PC-3 (cell line): ENCODE results near the gene UMAD1. TPM values are rescaled to one million over a fixed set of nuclear protein-coding genes. Genes with fewer than 3 reads are reported as not detected.

ENCODE experiments used
- ATAC-seq: fragments of 200-7000 bp; cut with Tn5 transposase; 2 replicates; pipeline ENCODE4 v1.9.1; 2020; ENCODE audit warnings: mild to moderate bottlenecking, moderate library complexity
- BruUV-seq: library from RNA; stranded (reverse); fragments of 400-500 nt; replicated peaks from 2 replicates; lab custom pipeline; 2021; lab: Mats Ljungman, UMichigan
- CTCF ChIA-PET: fragments of 300-600 bp; sonication (Branson Sonifier 250); formaldehyde crosslinking; loops from one replicate; lab custom pipeline; 2022; ENCODE audit warnings: antibody characterized with exemption; lab: Charles Lee
- POLR2A ChIA-PET: fragments of 300-600 bp; sonication (Branson Sonifier 250); formaldehyde crosslinking; loops from one replicate; lab custom pipeline; 2022; ENCODE audit warnings: antibody characterized with exemption; ENCODE audit not compliant: unreplicated experiment; lab: Charles Lee
- DNase-seq: peaks from one replicate; pipeline ENCODE4 v3.0.0-alpha.2; 2015
- H2AFZ ChIP-seq: fragments of 300-600 bp; sonication (generic); 2 replicates; pipeline ENCODE4 v1.6.0; 2016; ENCODE audit warnings: antibody characterized with exemption, low read length
- H3F3A ChIP-seq: fragments of 300-600 bp; sonication (generic); one replicate; pipeline ENCODE4 v1.6.0; 2017; ENCODE audit warnings: antibody characterized with exemption, low read length, control low read depth, mild to moderate bottlenecking; ENCODE audit not compliant: unreplicated experiment
- H3K27ac ChIP-seq: fragments of 300-600 bp; sonication (generic); 2 replicates; pipeline ENCODE4 v1.5.1; 2016; ENCODE audit warnings: mild to moderate bottlenecking, low read length
- H3K27me3 ChIP-seq: fragments of 300-600 bp; sonication (generic); 2 replicates; pipeline ENCODE4 v1.6.1; 2016; ENCODE audit warnings: low read length, mixed read lengths
- H3K36me3 ChIP-seq: fragments of 300-600 bp; sonication (generic); 2 replicates; pipeline ENCODE4 v1.6.1; 2016; ENCODE audit warnings: low read depth, mixed run types, low read length, mixed read lengths
- H3K4me1 ChIP-seq: fragments of 300-600 bp; sonication (generic); 2 replicates; pipeline ENCODE4 v1.5.1; 2016; ENCODE audit warnings: low read length; ENCODE audit not compliant: insufficient read depth
- H3K4me2 ChIP-seq: fragments of 300-600 bp; sonication (generic); 2 replicates; pipeline ENCODE4 v1.6.0; 2016; ENCODE audit warnings: low read length
- H3K4me3 ChIP-seq: fragments of 300-600 bp; sonication (generic); 2 replicates; pipeline ENCODE4 v1.5.1; 2016; ENCODE audit warnings: mild to moderate bottlenecking, low read length, mixed read lengths
- H3K79me2 ChIP-seq: fragments of 300-600 bp; sonication (generic); 2 replicates; pipeline ENCODE4 v1.6.1; 2017; ENCODE audit warnings: low read length, mixed read lengths
- H3K9ac ChIP-seq: fragments of 300-600 bp; sonication (generic); 2 replicates; pipeline ENCODE4 v1.6.0; 2016; ENCODE audit warnings: mild to moderate bottlenecking, low read length
- H3K9me2 ChIP-seq: fragments of 300-600 bp; sonication (generic); replicated peaks from 2 replicates; pipeline ENCODE4 v1.6.1; 2016; ENCODE audit warnings: mixed run types, low read length, mixed read lengths
- H3K9me3 ChIP-seq: fragments of 300-600 bp; sonication (generic); 2 replicates; pipeline ENCODE4 v1.6.1; 2016; ENCODE audit warnings: low read length, mixed read lengths
- H4K20me1 ChIP-seq: fragments of 300-600 bp; sonication (generic); 2 replicates; pipeline ENCODE4 v1.6.1; 2016; ENCODE audit warnings: low read length, mixed read lengths
- EZH2 ChIP-seq: fragments of 300-600 bp; sonication (generic); IDR thresholded peaks from one replicate; pipeline ENCODE4 v1.6.1; 2017; ENCODE audit warnings: antibody characterized with exemption, mild to moderate bottlenecking, low read length; ENCODE audit not compliant: unreplicated experiment
- EZH2phosphoT487 ChIP-seq: fragments of 300-600 bp; sonication (generic); IDR thresholded peaks from 2 replicates; pipeline ENCODE4 v1.6.1; 2018; ENCODE audit warnings: mild to moderate bottlenecking, antibody characterized with exemption, low read length, borderline replicate concordance
- intact Hi-C: fragments of 100-400 bp; cut with micrococcal nuclease; formaldehyde crosslinking; loops from 2 replicates; pipeline ENCODE4 v1.9.0; 2023
- total RNA-seq: library from RNA; depleted of rRNA; stranded (reverse); fragments of >200 nt; gene quantifications from 2 replicates; pipeline ENCODE4 v1.2.3, GENCODE V29; 2014
- TF ChIP-seq, protein P1 (sequence below): fragments of 300-600 bp; sonication (generic); conservative IDR thresholded peaks from 2 replicates; pipeline ENCODE4 v1.5.1; 2017; ENCODE audit warnings: antibody characterized with exemption, low read depth, mild to moderate bottlenecking, low read length

Gene UMAD1
- total RNA-seq, 1 experiment from 2014 or later = 8.9 TPM

DNA sequence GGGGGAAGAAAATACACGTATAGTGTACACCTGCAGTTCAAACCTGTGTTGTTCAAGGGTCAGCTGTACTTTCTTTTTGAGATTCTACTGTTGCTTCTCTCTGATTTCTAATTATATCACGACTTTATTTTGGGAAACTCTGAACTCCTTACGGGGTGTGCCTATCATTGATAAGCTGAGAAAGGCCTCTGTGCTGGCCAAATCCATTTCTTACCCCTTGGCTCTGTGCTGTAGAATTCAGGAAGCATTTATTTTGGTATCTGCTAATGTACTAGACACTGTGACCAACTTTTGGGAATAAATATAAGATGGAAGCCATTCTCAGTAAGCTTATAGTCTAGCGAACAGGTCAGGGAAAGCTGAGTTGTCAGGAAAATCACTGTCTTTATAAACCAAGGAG, 104.7 kb downstream of the UMAD1 start:
- no peaks in the 10 kb centered on the region for H3K36me3 ChIP-seq
- H3K27ac ChIP-seq = no peak overlapping the region
- H3K9me2 ChIP-seq = no peaks in the 10 kb centered on the region
- DNase-seq (no peak), ATAC-seq (no peak)
- no peaks in the 10 kb centered on the region for H3K9me3 ChIP-seq
- no peak overlapping the region for H3K9ac ChIP-seq
- no peaks in the 10 kb centered on the region for H3K27me3 ChIP-seq
- no peaks in the 10 kb centered on the region for H3K4me1 ChIP-seq
- no peaks in the 10 kb centered on the region for H3K79me2 ChIP-seq
- no peaks in the 10 kb centered on the region for H4K20me1 ChIP-seq
- TF ChIP-seq, protein P1, sequence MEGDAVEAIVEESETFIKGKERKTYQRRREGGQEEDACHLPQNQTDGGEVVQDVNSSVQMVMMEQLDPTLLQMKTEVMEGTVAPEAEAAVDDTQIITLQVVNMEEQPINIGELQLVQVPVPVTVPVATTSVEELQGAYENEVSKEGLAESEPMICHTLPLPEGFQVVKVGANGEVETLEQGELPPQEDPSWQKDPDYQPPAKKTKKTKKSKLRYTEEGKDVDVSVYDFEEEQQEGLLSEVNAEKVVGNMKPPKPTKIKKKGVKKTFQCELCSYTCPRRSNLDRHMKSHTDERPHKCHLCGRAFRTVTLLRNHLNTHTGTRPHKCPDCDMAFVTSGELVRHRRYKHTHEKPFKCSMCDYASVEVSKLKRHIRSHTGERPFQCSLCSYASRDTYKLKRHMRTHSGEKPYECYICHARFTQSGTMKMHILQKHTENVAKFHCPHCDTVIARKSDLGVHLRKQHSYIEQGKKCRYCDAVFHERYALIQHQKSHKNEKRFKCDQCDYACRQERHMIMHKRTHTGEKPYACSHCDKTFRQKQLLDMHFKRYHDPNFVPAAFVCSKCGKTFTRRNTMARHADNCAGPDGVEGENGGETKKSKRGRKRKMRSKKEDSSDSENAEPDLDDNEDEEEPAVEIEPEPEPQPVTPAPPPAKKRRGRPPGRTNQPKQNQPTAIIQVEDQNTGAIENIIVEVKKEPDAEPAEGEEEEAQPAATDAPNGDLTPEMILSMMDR = no peak
- TF ChIP-seq EZH2 = no peak
- TF ChIP-seq EZH2phosphoT487 = no peak
- POLR2A ChIA-PET = no interaction called here
- H2AFZ ChIP-seq = no peak overlapping the region
- H3F3A ChIP-seq = no peaks in the 10 kb centered on the region
- no peak overlapping the region for H3K4me2 ChIP-seq
- BruUV-seq = no TSS peak
- intact Hi-C loops = no loop called here
- H3K4me3 ChIP-seq = no peak overlapping the region
- CTCF ChIA-PET = no interaction called here

DNA sequence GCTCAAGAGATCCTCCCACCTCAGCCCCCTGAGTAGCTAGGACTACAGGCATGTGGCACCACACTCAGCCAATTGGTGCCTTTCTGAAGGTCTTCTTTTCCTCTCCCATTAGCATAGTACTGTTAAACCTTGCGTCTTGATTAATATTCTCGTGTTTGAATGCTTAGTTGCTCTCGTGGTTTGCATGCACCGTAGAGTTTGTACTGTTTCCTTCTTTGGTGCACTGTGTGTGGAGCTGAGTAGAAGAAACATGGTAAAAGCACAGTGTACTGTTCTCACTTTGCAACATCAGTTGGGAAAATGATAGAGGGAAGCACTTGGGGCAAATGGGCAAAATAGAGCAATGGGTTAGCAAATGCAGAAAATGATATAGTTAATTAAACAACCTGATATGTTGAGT, 105.4 kb downstream of the UMAD1 start:
- no peak for DNase-seq
- ChIA-PET POLR2A (no interaction called here), CTCF (no interaction called here)
- Histone ChIP-seq H3K4me3 (no peak overlapping the region), H3K9me2 (no peaks in the 10 kb centered on the region), H3K27me3 (no peaks in the 10 kb centered on the region), H3K27ac (no peak overlapping the region), H3K79me2 (no peaks in the 10 kb centered on the region), H3K9ac (no peak overlapping the region), H3K4me1 (no peaks in the 10 kb centered on the region), H3F3A (no peaks in the 10 kb centered on the region), H3K4me2 (no peak overlapping the region), H3K36me3 (no peaks in the 10 kb centered on the region), H4K20me1 (no peaks in the 10 kb centered on the region), H2AFZ (no peak overlapping the region), H3K9me3 (no peaks in the 10 kb centered on the region)
- TF ChIP-seq, protein P1 = no peak
- TF ChIP-seq EZH2 = no peak
- no peak for TF ChIP-seq EZH2phosphoT487
- BruUV-seq = no TSS peak
- no peak for ATAC-seq
- intact Hi-C loops = no loop called here

DNA sequence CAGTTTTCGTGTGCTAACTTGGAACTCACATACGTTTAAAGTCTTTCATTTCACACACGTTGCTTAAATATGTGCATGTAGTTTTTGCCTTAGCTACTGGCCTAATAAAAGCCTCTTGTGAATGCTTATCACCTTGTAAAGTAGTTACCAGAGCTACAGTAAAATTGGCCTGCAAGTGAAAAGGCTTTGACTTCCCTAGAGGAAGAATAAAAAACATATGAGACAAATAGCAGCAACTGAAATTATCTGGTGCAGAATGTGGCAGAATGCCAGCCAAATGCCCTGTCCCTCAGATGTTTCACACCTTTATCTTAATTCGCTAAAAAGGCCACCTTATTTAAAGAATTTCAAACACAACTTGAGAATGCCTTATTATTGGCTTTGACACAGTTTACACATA, 105.9 kb downstream of the UMAD1 start:
- Histone ChIP-seq H2AFZ (no peak overlapping the region), H3F3A (no peaks in the 10 kb centered on the region), H4K20me1 (no peaks in the 10 kb centered on the region), H3K27ac (no peak overlapping the region), H3K79me2 (no peaks in the 10 kb centered on the region), H3K9me2 (no peaks in the 10 kb centered on the region), H3K9me3 (no peaks in the 10 kb centered on the region), H3K27me3 (no peaks in the 10 kb centered on the region), H3K9ac (no peak overlapping the region), H3K4me2 (no peak overlapping the region), H3K4me3 (no peak overlapping the region), H3K4me1 (no peaks in the 10 kb centered on the region), H3K36me3 (no peaks in the 10 kb centered on the region)
- intact Hi-C loops = no loop called here
- BruUV-seq = no TSS peak
- TF ChIP-seq, protein P1 = no peak
- TF ChIP-seq EZH2 = no peak
- TF ChIP-seq EZH2phosphoT487 = no peak
- CTCF ChIA-PET = no interaction called here
- POLR2A ChIA-PET = no interaction called here
- ATAC-seq (no peak), DNase-seq (no peak)
